PFSK-1 (cell line): ENCODE results near the gene PDE2A.

Experiments used
- POLR2AphosphoS5 ChIP-seq: IDR thresholded peaks from 2 replicates; pipeline ENCODE4 v1.6.1; 2012; ENCODE audit warnings: low read depth, mild to moderate bottlenecking, control low read depth, low read length, moderate library complexity
- SIN3A ChIP-seq: IDR thresholded peaks from 2 replicates; pipeline ENCODE4 v1.6.1; 2012; ENCODE audit warnings: mild to moderate bottlenecking, low read length, moderate library complexity, borderline replicate concordance; ENCODE audit not compliant: insufficient read depth
- TF ChIP-seq, protein P1 (sequence below), 2 experiments: IDR thresholded peaks; 2 replicates each; pipeline versions ENCODE4 v1.6.1 to v1.8.0; 2011 to 2012; ENCODE audit warnings: low read depth in 2 of 2, low read length in 2 of 2, control low read depth in 1 of 2, inconsistent platforms in 1 of 2, mild to moderate bottlenecking in 1 of 2, moderate library complexity in 1 of 2; ENCODE audit not compliant: insufficient read depth in 1 of 2

DNA sequence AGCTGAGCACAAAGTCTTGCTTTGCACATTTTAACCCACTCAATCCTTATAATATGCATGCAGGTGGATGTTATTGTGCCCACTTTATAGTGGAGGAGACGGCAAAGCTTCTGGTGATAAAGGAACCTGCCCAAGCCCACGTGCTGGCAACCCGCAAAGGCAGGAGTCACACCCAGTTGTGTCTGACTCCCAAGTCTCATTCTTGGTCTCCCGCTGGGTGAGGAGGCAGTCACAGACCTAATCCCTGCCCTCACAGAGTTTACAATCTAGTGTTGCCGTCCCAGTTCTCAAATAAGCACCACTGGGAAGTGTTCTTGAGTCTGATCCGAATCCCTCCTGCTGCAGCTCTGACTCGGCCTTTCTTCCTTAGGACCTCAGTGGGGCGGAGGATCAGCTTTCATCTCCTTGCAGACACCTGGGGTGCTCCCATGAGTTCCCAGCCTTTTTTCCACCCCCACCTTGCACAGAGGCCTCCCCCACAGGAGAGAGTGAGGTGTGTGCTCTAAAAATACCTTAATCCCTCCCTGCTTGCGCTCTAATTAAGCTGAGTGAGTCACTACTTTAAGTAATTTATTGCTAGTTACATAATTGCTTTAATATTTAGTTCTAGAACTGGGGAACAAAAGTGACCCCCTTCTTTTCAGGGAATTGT, 15.1 kb downstream of the PDE2A start:
- no peak for TF ChIP-seq SIN3A
- TF ChIP-seq, protein P1, sequence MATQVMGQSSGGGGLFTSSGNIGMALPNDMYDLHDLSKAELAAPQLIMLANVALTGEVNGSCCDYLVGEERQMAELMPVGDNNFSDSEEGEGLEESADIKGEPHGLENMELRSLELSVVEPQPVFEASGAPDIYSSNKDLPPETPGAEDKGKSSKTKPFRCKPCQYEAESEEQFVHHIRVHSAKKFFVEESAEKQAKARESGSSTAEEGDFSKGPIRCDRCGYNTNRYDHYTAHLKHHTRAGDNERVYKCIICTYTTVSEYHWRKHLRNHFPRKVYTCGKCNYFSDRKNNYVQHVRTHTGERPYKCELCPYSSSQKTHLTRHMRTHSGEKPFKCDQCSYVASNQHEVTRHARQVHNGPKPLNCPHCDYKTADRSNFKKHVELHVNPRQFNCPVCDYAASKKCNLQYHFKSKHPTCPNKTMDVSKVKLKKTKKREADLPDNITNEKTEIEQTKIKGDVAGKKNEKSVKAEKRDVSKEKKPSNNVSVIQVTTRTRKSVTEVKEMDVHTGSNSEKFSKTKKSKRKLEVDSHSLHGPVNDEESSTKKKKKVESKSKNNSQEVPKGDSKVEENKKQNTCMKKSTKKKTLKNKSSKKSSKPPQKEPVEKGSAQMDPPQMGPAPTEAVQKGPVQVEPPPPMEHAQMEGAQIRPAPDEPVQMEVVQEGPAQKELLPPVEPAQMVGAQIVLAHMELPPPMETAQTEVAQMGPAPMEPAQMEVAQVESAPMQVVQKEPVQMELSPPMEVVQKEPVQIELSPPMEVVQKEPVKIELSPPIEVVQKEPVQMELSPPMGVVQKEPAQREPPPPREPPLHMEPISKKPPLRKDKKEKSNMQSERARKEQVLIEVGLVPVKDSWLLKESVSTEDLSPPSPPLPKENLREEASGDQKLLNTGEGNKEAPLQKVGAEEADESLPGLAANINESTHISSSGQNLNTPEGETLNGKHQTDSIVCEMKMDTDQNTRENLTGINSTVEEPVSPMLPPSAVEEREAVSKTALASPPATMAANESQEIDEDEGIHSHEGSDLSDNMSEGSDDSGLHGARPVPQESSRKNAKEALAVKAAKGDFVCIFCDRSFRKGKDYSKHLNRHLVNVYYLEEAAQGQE (IDR thresholded peaks at IDR 0.05; ENCODE audit: insufficient read depth in 1 of 2, low read depth in 2 of 2, low read length in 2 of 2) = no peak
- no peak for TF ChIP-seq POLR2AphosphoS5
